Neutrophil (primary cell): ENCODE data around the gene MLPH.

Experiments used
- H3K27ac ChIP-seq: fragments of 200-600 bp; sonication (generic); 2 replicates; pipeline ENCODE4 v1.5.1; 2016; ENCODE audit warnings: mild to moderate bottlenecking, moderate library complexity
- H3K27me3 ChIP-seq: fragments of 200-600 bp; sonication (generic); 2 replicates; pipeline ENCODE4 v1.6.0; 2016; ENCODE audit warnings: mild to moderate bottlenecking
- H3K36me3 ChIP-seq: fragments of 200-600 bp; sonication (generic); 2 replicates; pipeline ENCODE4 v1.5.1; 2017
- H3K4me1 ChIP-seq, 2 experiments: fragments of 200-600 bp in 1 of 2; sonication (generic) in 1 of 2; 1 replicate in 1 of 2; 2 replicates in 1 of 2; pipeline versions ENCODE4 v1.5.1 to v1.6.1; 2013 to 2016; ENCODE audit warnings: low read depth in 1 of 2, low read length in 1 of 2, mild to moderate bottlenecking in 1 of 2, moderate library complexity in 1 of 2; ENCODE audit not compliant: control insufficient read depth in 1 of 2, insufficient read depth in 1 of 2
- H3K4me3 ChIP-seq, 2 experiments: fragments of 200-600 bp in 1 of 2; sonication (generic) in 1 of 2; 1 replicate in 1 of 2; 2 replicates in 1 of 2; pipeline ENCODE4 v1.5.1; 2013 to 2016; ENCODE audit warnings: low read depth in 1 of 2, low read length in 1 of 2, mild to moderate bottlenecking in 1 of 2, moderate library complexity in 1 of 2
- H3K9me3 ChIP-seq: fragments of 200-600 bp; sonication (generic); 2 replicates; pipeline ENCODE4 v1.5.1; 2016
- CTCF ChIP-seq: fragments of 200-600 bp; sonication (generic); IDR thresholded peaks from 2 replicates; pipeline ENCODE4 v1.5.1; 2016; ENCODE audit warnings: antibody characterized with exemption

The MLPH gene

GRCh38 chr2:237472187-237472712, 14.8 kb upstream of the MLPH start:
- no peak for TF ChIP-seq CTCF
- Histone ChIP-seq H3K4me3 (no peak overlapping the region), H3K36me3 (no peaks in the 10 kb centered on the region), H3K9me3 (no peaks in the 10 kb centered on the region), H3K4me1 (peaks cover 8 to 15% of the 10 kb centered on the region in 2 experiments), H3K27ac (no peak overlapping the region), H3K27me3 (peaks cover 39% of the 10 kb centered on the region)

- Histone ChIP-seq H3K4me1 (peaks cover 8 to 15% of the 10 kb centered on the region in 2 experiments), H3K36me3 (no peaks in the 10 kb centered on the region), H3K4me3 (no peak overlapping the region), H3K9me3 (no peaks in the 10 kb centered on the region), H3K27ac (no peak overlapping the region), H3K27me3 (peaks cover 49% of the 10 kb centered on the region)
- TF ChIP-seq CTCF: no peak
These were observed 13.9 kb upstream of the MLPH start for GRCh38 chr2:237472909-237473877.

- TF ChIP-seq CTCF: no peak
- Histone ChIP-seq H3K27ac (no peak overlapping the region), H3K9me3 (no peaks in the 10 kb centered on the region), H3K4me3 (no peak overlapping the region), H3K4me1 (peaks cover 8 to 15% of the 10 kb centered on the region in 2 experiments), H3K36me3 (no peaks in the 10 kb centered on the region), H3K27me3 (peaks cover 57% of the 10 kb centered on the region)
These were observed 13.1 kb upstream of the MLPH start for GRCh38 chr2:237473878-237474441.

GRCh38 chr2:237474442-237474911, 12.6 kb upstream of the MLPH start:
- no peak for TF ChIP-seq CTCF
- Histone ChIP-seq H3K27ac (no peak overlapping the region), H3K4me1 (peaks cover 8 to 15% of the 10 kb centered on the region in 2 experiments), H3K4me3 (peak overlapping the region; percentile 52 to 65), H3K9me3 (no peaks in the 10 kb centered on the region), H3K36me3 (no peaks in the 10 kb centered on the region), H3K27me3 (peaks cover 62% of the 10 kb centered on the region)

GRCh38 chr2:237474931-237475703, 11.9 kb upstream of the MLPH start:
- H3K36me3 ChIP-seq: no peaks in the 10 kb centered on the region
- peaks cover 8 to 15% of the 10 kb centered on the region in 2 experiments for H3K4me1 ChIP-seq
- peak; percentile 40 for TF ChIP-seq CTCF
- H3K27ac ChIP-seq: no peak overlapping the region
- no peaks in the 10 kb centered on the region for H3K9me3 ChIP-seq
- peak overlapping the region; percentile 52 to 65 for H3K4me3 ChIP-seq
- peaks cover 68% of the 10 kb centered on the region for H3K27me3 ChIP-seq
